A549 (cell line): ENCODE measurements around the gene NMT1. TPM values are rescaled to one million over a fixed set of nuclear protein-coding genes. Genes with fewer than 3 reads are reported as not detected.

Experiments
- ATAC-seq, 2 experiments: fragments of 200-7000 bp in 1 of 2; fragments of >200 bp in 1 of 2; cut with Nextera tagmentation in 1 of 2; cut with Tn5 transposase in 1 of 2; 3 replicates each; pipeline versions ENCODE4 v1.8.0 to v1.9.1; 2018 to 2020; ENCODE audit warnings: mild to moderate bottlenecking in 1 of 2, moderate library complexity in 1 of 2
- CTCF ChIA-PET: fragments of 300-600 bp; sonication (Branson Sonifier 250); formaldehyde crosslinking; extraction: SDS; loops from one replicate; lab custom pipeline; 2021; ENCODE audit warnings: antibody characterized with exemption, inconsistent platforms; lab: Yijun Ruan, JAX
- POLR2A ChIA-PET: fragments of 350-600 bp; formaldehyde crosslinking; extraction: SDS; loops from one replicate; lab custom pipeline; 2021; ENCODE audit warnings: antibody characterized with exemption, inconsistent platforms; lab: Yijun Ruan, JAX
- DNase-seq, 2 experiments: peaks; one replicate each; pipeline versions ENCODE4 v3.0.0 to v3.0.0-alpha.2; 2011 to 2016; ENCODE audit warnings: low read depth in 1 of 2, low spot score in 1 of 2
- FAIRE-seq: peaks from 2 replicates; lab custom pipeline; 2011; peaks lifted over from hg19 to GRCh38; lab: Jason Lieb, UNC
- H3K27ac ChIP-seq, 2 experiments: fragments of >200 bp; sonication (Bioruptor Twin); formaldehyde crosslinking; 3 replicates each; pipeline ENCODE4 v1.5.1; 2016 to 2017
- H3K4me1 ChIP-seq: fragments of >200 bp; sonication (Bioruptor Twin); formaldehyde crosslinking; 3 replicates; pipeline ENCODE4 v1.6.1; 2016
- H3K4me2 ChIP-seq: fragments of >200 bp; sonication (Bioruptor Twin); formaldehyde crosslinking; 3 replicates; pipeline ENCODE4 v1.6.1; 2016
- H3K4me3 ChIP-seq: fragments of >200 bp; sonication (Bioruptor Twin); formaldehyde crosslinking; 3 replicates; pipeline ENCODE4 v1.5.1; 2016
- H3K9me3 ChIP-seq: fragments of >200 bp; sonication (Bioruptor Twin); formaldehyde crosslinking; 3 replicates; pipeline ENCODE4 v1.6.1; 2016
- BHLHE40 ChIP-seq: IDR thresholded peaks from 2 replicates; pipeline ENCODE4 v1.6.1; 2012; ENCODE audit warnings: low read depth, low read length, inconsistent platforms
- ELK1 ChIP-seq: fragments of 150-350 bp; IDR thresholded peaks from 2 replicates; pipeline ENCODE4 v1.6.1; 2014; ENCODE audit warnings: low read depth, mild to moderate bottlenecking, low read length
- EP300 ChIP-seq, 2 experiments: fragments of >200 bp; sonication (Bioruptor Twin); formaldehyde crosslinking; IDR thresholded peaks; 2 replicates in 1 of 2; 3 replicates in 1 of 2; pipeline ENCODE4 v1.6.1; 2016 to 2017
- FOSB ChIP-seq: fragments of 250-450 bp; sonication (Bioruptor Pico); IDR thresholded peaks from 2 replicates; pipeline ENCODE4 v1.5.0; 2020; ENCODE audit warnings: mild to moderate bottlenecking, moderate library complexity
- FOSL2 ChIP-seq, 2 experiments: fragments of 450-650 bp in 1 of 2; fragments of >200 bp in 1 of 2; sonication (Bioruptor Twin) in 1 of 2; formaldehyde crosslinking; IDR thresholded peaks; 2 replicates each; pipeline versions ENCODE4 v1.5.0 to v1.6.1; 2016 to 2020; ENCODE audit warnings: mild to moderate bottlenecking in 1 of 2, moderate library complexity in 1 of 2
- HDAC2 ChIP-seq: fragments of 200-600 bp; sonication (generic); IDR thresholded peaks from 2 replicates; pipeline ENCODE4 v1.6.1; 2016
- HMGXB4 ChIP-seq: fragments of 250-450 bp; sonication (Bioruptor Pico); IDR thresholded peaks from 2 replicates; pipeline ENCODE4 v1.5.0; 2021; ENCODE audit warnings: mild to moderate bottlenecking, moderate library complexity, borderline replicate concordance
- MAFK ChIP-seq: fragments of 450-650 bp; IDR thresholded peaks from 2 replicates; pipeline ENCODE4 v1.6.1; 2014; ENCODE audit not compliant: partially characterized antibody
- RAD21 ChIP-seq, 2 experiments: fragments of >200 bp in 1 of 2; sonication (Bioruptor Twin) in 1 of 2; formaldehyde crosslinking in 1 of 2; IDR thresholded peaks in 1 of 2; conservative IDR thresholded peaks in 1 of 2; 2 replicates in 1 of 2; 3 replicates in 1 of 2; pipeline ENCODE4 v1.6.1; 2012 to 2018; ENCODE audit warnings: inconsistent platforms in 1 of 2
- RFX5 ChIP-seq: fragments of 450-650 bp; IDR thresholded peaks from 2 replicates; pipeline ENCODE4 v1.7.1; 2014; ENCODE audit warnings: antibody characterized with exemption, mild to moderate bottlenecking, moderate library complexity
- RNF2 ChIP-seq: fragments of 200-600 bp; sonication (generic); IDR thresholded peaks from 2 replicates; pipeline ENCODE4 v1.6.1; 2016; ENCODE audit warnings: low read depth, mild to moderate bottlenecking, antibody characterized with exemption, moderate library complexity, borderline replicate concordance
- WGBS: methylation state at CpG from one replicate; pipeline ENCODE4 v1.1.6; 2017; ENCODE audit errors: missing lambda C conversion rate; 5-methylcytosine and 5-hydroxymethylcytosine counted together
- polyA plus RNA-seq, 4 experiments: library from polyadenylated mRNA; depleted of rRNA in 3 of 4; stranded (reverse); fragments of >200 nt; fragmentation: RNase III in 1 of 4; extraction: RNeasy Plus Mini Kit Qiagen cat#74134 plus additional on column Dnase treatment in 1 of 4; gene quantifications; 2 replicates in 3 of 4; 3 replicates in 1 of 4; pipeline ENCODE4 v1.2.3, GENCODE V29; 2011 to 2017
- TF ChIP-seq, protein P1 (sequence below): fragments of >200 bp; sonication (Bioruptor Twin); formaldehyde crosslinking; IDR thresholded peaks from 3 replicates; pipeline ENCODE4 v1.6.1; 2016
- TF ChIP-seq, protein P2 (sequence below): IDR thresholded peaks from 2 replicates; pipeline ENCODE4 v1.6.1; 2012
- TF ChIP-seq, protein P3 (sequence below): IDR thresholded peaks from 2 replicates; pipeline ENCODE4 v1.6.1; 2012; ENCODE audit warnings: low read depth, borderline replicate concordance
- TF ChIP-seq, protein P4 (sequence below): fragments of 450-650 bp; IDR thresholded peaks from 2 replicates; pipeline ENCODE4 v1.6.1; 2014; ENCODE audit warnings: antibody characterized with exemption

The NMT1 gene
- polyA plus RNA-seq, 2 of the 4 experiments (the other 2 are of a cell fraction): 82.9 to 270 TPM

DNA sequence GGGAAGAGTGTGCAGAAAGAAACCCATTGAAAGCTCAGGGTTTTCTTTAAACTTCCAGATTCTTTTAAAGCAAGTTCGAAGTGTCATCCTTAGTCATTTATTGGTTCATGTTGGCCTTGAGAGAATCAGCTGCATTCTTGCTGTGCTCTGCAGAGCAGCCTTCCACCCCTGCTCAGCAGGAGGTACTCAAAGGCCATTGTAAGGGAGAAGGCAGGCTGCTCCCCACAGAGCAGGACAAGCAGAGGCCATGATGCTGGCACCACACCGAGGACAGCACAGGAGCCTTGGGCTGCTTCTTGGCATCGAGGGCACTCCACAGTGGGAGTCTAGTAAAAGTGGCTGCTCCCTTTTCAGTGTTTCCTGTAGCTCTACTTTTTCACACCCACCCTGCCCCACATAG lies 29.6 kb downstream of the NMT1 start:
- ChIA-PET POLR2A (interaction anchor here (0.5 to 1.4 kb wide), 5 partner anchors 29 to 191 kb away, joined by 3 to 4 read pairs (median 3); partner anchors contain the start of gene HEXIM1), CTCF (interaction anchor here (0.8 to 30.6 kb wide), 6 partner anchors 7 to 171 kb away, joined by 5 to 742 read pairs (median 6); partner anchors contain the start of genes ACBD4 and PLCD3)
- Histone ChIP-seq H3K4me3 (no peak overlapping the region), H3K27ac (peak overlapping the region; percentile 22 to 91; a peak in 5 of 6 replicates), H3K9me3 (no peaks in the 10 kb centered on the region), H3K4me1 (peaks cover 45% of the 10 kb centered on the region), H3K4me2 (peak overlapping the region; percentile 1; the same call in 1 of the 3 replicates)
- WGBS: 31% methylated on average over 3 of the region's 3 CpGs
- no peak; a peak in 1 of 6 replicates for ATAC-seq
- peak in 1 of 2 experiments; percentile 42 for DNase-seq
- TF ChIP-seq HMGXB4: no peak
- TF ChIP-seq, protein P1, sequence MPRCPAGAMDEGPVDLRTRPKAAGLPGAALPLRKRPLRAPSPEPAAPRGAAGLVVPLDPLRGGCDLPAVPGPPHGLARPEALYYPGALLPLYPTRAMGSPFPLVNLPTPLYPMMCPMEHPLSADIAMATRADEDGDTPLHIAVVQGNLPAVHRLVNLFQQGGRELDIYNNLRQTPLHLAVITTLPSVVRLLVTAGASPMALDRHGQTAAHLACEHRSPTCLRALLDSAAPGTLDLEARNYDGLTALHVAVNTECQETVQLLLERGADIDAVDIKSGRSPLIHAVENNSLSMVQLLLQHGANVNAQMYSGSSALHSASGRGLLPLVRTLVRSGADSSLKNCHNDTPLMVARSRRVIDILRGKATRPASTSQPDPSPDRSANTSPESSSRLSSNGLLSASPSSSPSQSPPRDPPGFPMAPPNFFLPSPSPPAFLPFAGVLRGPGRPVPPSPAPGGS: no peak
- TF ChIP-seq, protein P2, sequence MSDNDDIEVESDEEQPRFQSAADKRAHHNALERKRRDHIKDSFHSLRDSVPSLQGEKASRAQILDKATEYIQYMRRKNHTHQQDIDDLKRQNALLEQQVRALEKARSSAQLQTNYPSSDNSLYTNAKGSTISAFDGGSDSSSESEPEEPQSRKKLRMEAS: peak; percentile 48
- TF ChIP-seq, all 56 proteins: peak for 1
- FAIRE-seq: no peak

DNA sequence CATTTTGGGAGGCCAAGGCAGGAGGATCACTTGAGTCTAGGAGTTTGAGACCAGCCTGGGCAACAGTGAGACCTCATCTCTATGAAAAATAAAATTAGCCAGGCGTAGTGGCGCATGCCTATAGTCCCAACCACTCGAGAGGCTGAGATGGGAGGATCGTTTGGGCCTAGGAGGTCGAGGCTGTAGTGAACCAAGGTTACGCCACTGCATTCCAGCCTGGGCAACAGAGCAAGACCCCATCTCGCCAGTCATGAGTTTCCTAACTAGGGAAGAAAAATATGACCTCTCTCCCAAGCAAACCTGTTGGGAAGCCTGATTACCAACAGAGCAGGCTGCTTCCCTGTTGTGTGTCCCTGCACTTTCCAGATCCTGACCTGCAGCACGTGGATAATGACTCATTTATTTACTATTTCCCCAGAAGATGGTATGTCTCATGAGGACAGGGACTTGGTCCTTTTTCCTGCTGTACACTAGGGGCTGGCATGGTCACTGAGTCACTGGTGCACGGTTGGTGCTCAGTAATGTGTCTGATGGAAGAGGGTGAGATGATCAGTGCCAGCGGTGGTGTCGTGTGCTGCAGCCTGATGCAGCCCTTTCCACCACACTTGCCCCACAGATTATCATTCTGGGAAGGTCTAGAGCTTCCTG lies 30.8 kb downstream of the NMT1 start:
- peak; percentile 57 to 61 for DNase-seq
- Histone ChIP-seq H3K4me2 (peak overlapping the region; percentile 63; the same call in 2 of the 3 replicates), H3K27ac (peak overlapping the region; percentile 77 to 91), H3K4me1 (peaks cover 45% of the 10 kb centered on the region), H3K9me3 (no peaks in the 10 kb centered on the region), H3K4me3 (no peak overlapping the region)
- FAIRE-seq: no peak
- CTCF ChIA-PET: interaction anchor here (0.8 to 30.6 kb wide), 5 partner anchors 12 to 316 kb away, joined by 3 to 742 read pairs (median 5); partner anchors contain the start of genes ACBD4 and PLCD3
- peak; percentile 3 to 10; a peak in 2 of 6 replicates for ATAC-seq
- POLR2A ChIA-PET: interaction anchor here (1.3 kb wide), 1 partner anchor 31 kb away, joined by 8 read pairs; the partner anchor contains the start of gene NMT1
- 80% methylated on average over 11 of the region's 11 CpGs for WGBS
- TF ChIP-seq RAD21 (conservative IDR thresholded peaks at IDR 0.05 in 1 of 2, IDR thresholded peaks at IDR 0.05 in 1 of 2) (no peak), FOSL2 (IDR thresholded peaks at IDR 0.05) (peak; percentile 40; the same call in 1 of the 2 replicates), FOSL2 (CRISPR knock-in tag; IDR thresholded peaks at IDR 0.05) (peak; percentile 84), HMGXB4 (no peak), BHLHE40 (peak; percentile 33; the same call in 1 of the 2 replicates)
- TF ChIP-seq, protein P3, sequence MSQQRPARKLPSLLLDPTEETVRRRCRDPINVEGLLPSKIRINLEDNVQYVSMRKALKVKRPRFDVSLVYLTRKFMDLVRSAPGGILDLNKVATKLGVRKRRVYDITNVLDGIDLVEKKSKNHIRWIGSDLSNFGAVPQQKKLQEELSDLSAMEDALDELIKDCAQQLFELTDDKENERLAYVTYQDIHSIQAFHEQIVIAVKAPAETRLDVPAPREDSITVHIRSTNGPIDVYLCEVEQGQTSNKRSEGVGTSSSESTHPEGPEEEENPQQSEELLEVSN: no peak
- TF ChIP-seq, protein P2: peak; percentile 71; the same call in 1 of the 2 replicates
- TF ChIP-seq, protein P4, sequence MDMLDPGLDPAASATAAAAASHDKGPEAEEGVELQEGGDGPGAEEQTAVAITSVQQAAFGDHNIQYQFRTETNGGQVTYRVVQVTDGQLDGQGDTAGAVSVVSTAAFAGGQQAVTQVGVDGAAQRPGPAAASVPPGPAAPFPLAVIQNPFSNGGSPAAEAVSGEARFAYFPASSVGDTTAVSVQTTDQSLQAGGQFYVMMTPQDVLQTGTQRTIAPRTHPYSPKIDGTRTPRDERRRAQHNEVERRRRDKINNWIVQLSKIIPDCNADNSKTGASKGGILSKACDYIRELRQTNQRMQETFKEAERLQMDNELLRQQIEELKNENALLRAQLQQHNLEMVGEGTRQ: peak; percentile 64

DNA sequence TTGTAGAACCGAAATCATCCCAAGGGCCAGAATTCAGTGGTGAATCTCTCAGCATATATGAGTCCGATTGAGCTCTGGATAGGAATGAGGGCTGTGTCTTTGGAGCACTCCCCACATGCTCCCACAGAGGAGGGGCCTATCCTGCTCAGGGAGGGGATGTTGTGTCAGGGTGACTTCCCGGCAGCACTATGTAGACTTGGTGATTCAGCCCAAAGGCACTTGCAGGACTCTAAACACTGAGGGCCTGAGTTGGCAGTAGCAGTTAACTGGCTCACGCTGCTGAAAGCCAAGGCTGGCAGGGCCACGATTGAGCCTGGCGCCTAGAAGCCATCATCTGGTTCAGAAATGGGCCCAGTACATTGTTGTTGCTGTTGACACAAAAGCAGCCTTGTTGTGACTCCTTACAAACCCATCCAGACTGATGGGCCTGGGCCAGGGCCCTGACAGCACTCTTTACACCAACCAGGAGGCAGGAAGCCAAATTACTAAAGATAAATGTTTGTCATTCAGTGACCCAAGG lies 31.9 kb downstream of the NMT1 start:
- DNase-seq: peak; percentile 94 to 99
- H3K4me3 ChIP-seq: no peak overlapping the region
- peak; percentile 95 to 97 for ATAC-seq
- CTCF ChIA-PET: interaction anchor here (1.0 to 30.6 kb wide), 10 partner anchors 11 to 317 kb away, joined by 3 to 742 read pairs (median 5); partner anchors contain the start of genes ACBD4 and PLCD3
- H3K9me3 ChIP-seq: no peaks in the 10 kb centered on the region
- peak overlapping the region; percentile 63 for H3K4me2 ChIP-seq
- POLR2A ChIA-PET: interaction anchor here (1.1 to 1.5 kb wide), 3 partner anchors 32 to 55 kb away, joined by 3 to 8 read pairs (median 3); partner anchors contain the start of genes HEXIM1 and NMT1
- H3K27ac ChIP-seq: peak overlapping the region; percentile 77 to 91
- peak; percentile 99 for FAIRE-seq
- WGBS: 7% methylated on average over 6 of the region's 6 CpGs
- H3K4me1 ChIP-seq: peaks cover 45% of the 10 kb centered on the region
- TF ChIP-seq RFX5 (no peak), HDAC2 (no peak), RNF2 (no peak), ELK1 (no peak), MAFK (peak; percentile 66), HMGXB4 (no peak), FOSB (CRISPR knock-in tag) (no peak), EP300 (IDR thresholded peaks at IDR 0.05) (no peak; a peak in 1 of 5 replicates)
- TF ChIP-seq, protein P4: no peak
